ENCODE results near the gene RIMKLA.

Gene RIMKLA

DNA sequence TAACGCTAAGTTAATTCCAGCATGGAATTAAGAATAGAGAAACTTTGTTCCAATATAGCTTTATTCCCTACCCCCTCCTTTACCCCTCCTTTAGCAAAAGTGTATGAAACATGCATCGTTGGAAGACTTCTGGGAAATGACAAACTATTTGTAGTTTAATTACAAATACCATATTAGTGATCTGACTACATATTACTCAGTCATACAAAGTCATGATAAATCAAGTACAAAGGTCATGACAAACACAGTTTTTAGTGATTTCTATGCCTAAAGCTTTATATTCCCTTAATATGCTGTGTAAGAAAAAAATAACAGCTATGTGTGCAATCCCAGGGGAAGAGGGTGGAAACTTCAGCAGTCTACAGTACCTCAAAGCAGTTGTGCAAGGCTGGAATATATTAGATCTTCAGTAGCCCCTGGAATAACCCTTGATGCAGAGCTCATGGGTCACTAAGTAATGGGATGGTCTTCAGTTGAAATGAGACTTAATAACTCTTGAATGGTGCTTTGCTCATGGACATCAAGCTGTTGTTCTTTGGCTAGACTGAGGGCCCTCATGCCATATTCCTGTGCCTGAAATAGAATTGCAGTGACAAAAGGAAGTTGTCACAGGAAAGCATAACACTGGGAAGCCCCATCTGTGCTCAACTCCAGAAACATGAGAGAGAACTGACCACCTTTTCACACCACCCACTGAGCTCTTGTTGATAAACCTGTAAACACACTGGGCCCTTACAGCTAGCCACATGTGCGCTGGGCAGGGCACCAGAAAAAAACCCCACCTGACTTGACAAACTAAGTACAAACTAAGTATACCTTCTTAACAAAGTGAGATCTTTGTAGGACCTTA is 49.9 kb downstream of the RIMKLA start:
- no peak for DNase-seq

DNA sequence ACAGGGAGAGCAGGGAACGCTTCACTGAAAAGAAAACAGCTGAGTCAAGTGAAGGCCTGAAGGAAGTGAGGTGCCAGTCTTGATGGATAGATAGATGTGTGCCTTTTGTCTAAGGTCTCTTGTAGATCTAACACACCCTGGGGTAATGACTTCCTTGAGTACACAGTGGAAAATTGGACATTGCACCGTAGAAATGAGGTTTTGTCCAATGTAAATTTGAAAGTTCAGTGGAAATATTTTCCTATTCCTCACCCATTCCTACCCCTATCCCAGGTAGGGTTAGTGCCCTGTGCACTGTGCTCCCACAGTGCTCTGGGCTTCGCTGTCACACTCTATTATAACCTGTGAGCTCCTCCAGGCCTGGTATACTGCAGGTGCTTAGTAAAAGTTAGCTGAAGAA is 50.9 kb downstream of the RIMKLA start:
- no peak for DNase-seq

DNA sequence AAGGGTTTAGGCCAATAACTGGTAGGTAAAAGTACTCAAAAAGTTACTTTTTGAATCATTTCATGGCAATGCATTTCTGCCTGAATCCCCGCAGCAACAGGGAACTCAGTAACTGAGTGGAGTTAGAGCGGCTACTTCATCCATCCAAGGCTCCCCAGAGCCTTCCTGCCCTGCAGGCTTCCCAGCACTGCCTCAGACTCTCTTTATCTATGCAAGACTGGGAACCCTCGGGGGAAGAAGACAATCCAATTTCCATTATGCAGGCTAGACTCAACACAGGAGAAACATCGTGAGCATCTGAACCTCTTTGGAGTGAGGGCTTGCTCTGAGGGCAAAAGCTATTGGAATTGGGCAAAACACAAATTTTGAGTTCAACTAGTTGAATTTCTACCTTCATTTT is 52.1 kb downstream of the RIMKLA start:
- DNase-seq = no peak

DNA sequence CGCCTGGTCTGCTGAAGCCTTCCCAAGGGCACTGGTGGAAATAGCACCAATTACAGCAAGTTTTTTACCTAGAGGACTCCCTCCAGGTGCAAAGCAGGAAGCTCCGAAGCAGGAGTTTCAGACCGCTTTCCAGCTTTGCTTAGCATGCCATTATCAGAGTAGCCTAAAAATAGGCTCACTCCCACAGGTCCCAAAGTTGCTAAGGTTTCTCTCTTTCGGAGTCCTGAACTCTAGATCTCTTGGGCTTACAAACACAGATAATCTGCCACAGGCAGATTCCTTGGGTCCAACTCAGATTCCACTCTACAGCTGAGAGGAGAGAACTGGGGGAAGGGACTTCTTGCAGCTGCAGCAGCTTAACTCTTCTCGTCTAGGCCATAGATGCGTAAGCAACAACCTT is 52.8 kb downstream of the RIMKLA start:
- DNase-seq = no peak

DNA sequence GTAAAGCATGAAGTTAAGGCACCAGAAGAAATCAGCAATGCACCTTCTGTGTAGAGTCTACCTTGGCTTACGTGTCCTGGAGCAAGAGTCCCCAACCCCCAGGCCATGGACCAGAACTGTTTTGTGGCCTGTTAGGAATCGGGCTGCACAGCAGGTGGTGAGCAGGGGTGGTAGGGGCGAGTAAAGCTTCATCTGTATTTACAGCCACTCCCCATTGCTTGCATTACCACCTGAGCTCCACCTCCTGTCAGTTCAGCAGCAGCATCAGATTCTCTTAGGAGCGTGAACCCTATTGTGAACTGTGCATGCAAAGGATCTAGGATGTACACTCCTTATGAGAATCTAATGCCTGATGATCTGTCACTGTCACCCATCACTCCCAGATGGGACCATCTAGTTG is 53.7 kb downstream of the RIMKLA start:
- no peak for DNase-seq

DNA sequence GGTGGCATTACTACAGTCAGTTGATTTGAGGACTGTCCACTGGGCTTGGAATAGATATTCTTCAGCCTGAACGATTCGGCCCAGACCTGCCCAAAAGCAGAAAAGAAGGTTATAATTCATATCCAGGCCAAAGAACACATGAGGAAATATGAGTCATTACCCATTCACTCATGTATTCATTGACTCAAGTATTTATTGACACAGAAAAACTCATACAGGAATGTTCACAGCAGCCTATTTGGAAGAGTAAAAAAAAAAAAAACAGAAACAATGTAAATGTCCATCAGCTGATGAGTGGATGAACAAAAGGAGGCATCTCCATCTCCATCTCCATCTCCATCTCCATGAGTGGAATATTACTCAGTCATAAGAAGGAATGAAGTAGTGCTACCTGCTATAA is 59.3 kb downstream of the RIMKLA start:
- DNase-seq = no peak

DNA sequence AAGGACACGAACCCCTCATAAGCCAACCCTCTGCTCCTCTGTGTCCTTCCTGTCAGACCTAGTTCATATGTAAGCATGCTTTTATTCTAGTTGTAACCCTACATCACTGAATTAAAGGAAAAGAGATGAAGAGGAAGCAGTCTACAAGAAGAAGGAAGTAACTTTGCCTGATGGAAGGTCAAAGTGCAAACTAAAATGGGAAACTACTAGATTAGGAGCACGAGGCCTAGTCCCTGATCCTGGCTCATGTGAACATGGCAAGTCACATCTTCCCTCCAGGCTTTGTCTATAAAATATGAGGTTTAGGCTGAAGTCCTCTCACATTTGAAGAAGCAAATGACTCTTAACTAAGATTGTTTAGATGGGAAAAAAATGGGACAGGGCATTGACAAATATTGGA is 62.1 kb downstream of the RIMKLA start:
- DNase-seq = no peak

DNA sequence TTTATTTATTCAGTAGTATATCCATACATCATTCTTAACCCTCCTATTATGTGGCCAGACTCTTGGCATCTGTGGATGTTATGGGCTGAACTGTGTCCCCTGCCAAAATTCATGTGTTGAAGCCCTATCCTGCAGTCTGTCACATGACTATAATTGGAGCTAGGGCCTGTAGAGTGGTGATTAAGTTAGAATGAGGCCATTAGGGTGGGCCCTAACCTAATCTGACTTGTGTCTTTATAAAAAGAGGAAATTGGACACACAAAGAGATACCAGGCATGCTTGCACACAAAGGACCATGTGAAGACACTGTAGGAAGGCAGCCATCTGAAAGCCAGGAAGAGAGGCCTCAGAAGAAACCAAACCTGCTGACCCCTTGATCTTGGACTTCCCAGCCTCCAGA is 68.7 kb downstream of the RIMKLA start:
- DNase-seq = no peak

DNA sequence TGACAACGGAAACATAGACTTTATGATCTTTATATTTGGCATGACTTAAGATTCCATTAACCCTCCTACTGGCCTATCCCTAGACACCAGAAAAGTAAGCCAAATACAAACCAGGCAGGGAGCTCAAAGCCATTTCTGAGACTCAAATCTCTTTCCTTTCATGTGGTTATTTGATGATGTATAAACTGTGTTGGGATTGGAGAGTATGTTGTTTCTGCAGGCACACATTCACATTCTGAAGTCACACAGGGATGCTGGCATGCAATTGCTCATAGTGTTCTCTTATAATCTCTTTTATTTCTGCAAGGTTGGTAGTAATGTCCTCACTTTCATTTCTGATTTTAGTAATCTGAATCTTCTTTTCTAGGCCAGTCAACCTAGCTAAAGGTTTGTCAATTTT is 69.5 kb downstream of the RIMKLA start:
- no peak for DNase-seq

DNA sequence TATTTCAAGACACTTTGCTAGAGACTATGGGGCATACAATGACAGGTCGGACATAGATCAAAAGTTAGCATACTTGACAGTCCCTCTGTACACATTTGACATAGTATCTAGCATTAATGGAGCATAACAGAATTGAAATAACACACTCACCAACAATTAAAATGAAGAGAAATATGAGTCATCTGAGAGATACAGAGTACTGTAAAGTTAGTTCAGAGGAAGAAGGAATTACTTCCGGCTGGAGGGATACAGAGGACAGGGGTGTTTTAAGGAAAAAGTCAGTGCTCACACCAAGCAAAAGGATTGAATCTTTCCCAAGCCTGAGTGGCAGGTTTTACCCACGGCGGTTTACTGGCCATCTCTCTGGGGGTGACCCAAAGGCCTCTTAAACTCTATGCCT is 72.8 kb downstream of the RIMKLA start:
- DNase-seq = no peak

DNA sequence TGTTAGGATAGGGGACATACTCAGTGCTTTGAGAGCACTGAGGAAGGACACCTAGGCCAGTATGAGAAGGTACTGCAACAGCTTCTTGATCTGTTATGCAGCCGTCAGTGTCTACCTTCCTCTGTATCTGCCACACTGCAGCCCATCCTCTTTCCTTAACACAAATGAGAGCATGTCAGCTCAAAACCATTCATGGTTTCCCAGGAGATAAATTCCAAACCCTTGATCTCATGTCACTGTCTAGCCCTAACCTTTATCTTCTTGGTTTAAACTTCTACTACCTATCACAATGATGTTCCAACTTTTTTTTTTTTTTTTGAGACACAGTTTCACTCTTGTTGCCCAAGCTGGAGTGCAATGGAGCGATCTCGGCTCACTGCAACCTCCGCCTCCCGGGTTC is 73.8 kb downstream of the RIMKLA start:
- DNase-seq = no peak

DNA sequence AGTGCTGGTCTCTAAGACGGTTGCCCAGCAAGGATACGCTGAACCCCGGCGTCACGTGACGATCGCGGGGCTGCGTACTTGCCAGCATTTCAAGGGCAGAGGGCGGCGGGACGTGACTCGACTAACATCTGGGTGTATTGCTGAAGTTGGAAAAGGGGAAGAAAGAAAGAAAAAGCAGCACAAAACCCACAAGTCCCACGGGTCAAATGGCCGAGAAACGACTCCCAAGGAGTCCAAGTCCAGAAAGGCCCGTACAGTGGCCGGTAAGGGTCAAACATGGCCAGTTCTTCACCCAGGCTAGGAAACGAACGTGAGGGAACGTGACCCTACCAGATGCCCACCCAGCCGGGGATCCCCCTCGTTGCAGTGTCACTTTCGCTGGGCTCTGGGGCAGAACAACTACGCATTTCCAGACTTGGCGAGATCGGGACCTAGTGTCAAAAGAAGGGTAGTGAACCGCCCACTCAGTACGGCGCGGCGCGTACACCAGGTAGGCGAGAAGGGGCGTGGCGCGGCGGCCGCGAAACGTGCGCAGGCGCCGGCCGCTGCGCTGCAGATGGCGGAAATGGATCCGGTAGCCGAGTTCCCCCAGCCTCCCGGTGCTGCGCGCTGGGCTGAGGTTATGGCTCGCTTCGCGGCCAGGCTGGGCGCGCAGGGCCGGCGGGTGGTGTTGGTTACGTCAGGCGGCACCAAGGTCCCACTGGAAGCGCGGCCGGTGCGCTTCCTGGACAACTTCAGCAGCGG is 75.6 kb downstream of the RIMKLA start, which contains the start of the genes PPCS and ZMYND12:
TSS of gene PPCS (plus strand) at position 534 of the 744 bp plus-strand sequence. CDS start at position 557, 23 bp downstream.
TSS of gene ZMYND12 (minus strand) at position 13 of the 744 bp plus-strand sequence. CDS start 25 bp downstream, outside the sequence.
- DNase-seq = peak; percentile 98

DNA sequence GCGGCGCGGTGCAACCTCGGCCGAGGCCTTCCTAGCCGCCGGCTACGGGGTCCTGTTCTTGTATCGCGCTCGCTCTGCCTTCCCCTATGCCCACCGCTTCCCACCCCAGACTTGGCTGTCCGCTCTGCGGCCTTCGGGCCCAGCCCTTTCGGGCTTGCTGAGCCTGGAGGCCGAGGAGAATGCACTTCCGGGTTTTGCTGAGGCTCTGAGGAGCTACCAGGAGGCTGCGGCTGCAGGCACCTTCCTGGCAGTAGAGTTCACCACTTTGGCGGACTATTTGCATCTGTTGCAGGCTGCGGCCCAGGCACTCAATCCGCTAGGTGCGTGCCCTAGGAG is 76.1 kb downstream of the RIMKLA start:
- no peak for DNase-seq

DNA sequence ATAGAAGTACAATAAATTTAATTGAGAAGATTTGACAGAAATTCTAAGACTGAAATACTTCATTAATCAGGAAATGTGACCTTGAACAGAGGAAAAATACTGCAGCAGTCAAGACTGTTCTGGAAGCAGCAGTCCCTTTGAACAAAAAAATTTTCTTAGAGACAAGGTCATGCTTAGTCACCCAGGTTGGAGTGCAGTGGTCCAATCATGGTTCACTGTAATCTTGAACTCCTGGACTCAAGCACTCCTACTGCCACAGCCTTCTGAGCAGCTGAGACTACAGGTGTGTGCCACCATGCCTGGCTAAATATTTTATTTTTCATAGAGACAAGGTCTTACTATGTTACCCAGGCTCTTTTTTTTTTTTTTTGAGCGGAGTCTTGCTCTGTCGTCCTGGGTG is 80.6 kb downstream of the RIMKLA start:
- no peak for DNase-seq

DNA sequence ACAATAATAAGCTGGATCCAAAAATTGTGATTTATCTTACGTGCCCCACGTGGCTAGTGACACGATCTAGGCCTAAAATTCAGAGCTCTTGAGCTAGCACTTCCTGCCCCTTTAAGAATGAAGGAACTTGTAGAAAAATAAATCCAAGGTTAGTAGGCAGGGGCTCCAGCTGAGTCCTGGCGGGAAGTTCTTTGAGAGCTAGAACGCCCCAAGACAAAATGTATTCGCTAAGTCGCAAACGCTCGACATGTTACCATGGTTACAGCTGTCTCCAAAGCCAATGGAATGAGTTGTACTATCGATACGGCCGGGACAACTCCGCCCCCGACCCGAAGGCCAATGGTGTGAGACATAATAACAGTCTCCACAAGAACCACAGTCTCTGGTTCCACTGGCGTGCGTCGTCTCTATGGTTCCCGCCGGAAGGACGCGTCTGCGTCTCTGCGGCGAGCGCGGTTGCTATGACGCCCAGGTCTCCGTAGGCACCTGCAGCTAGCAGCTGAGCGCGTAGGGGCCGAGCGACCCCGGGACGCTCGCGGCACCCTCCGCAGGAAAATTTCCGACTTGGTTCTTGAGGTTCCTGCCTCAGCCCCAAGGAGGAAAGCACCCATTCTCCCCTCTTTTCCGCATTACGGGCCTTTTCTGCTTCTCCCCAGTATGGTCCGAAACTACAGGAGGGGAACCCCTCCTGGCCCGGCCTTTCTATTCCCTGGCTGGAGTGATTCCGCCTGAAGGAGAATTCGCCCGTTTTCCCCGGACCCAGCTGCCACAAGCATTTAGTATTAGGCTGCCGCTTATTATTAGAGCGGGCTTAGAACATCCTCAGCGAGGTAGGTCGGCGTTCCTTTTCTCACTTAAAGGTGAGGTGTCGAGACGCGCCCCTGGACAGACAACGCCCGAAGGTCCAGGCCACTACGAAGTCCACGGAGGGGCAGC is 82.5 kb downstream of the RIMKLA start, which contains the start of gene CCDC30:
TSS of gene CCDC30 (plus strand) at position 459 of the 936 bp plus-strand sequence. CDS start 17,266 bp downstream, outside the sequence.
- peak; percentile 94 for DNase-seq

DNA sequence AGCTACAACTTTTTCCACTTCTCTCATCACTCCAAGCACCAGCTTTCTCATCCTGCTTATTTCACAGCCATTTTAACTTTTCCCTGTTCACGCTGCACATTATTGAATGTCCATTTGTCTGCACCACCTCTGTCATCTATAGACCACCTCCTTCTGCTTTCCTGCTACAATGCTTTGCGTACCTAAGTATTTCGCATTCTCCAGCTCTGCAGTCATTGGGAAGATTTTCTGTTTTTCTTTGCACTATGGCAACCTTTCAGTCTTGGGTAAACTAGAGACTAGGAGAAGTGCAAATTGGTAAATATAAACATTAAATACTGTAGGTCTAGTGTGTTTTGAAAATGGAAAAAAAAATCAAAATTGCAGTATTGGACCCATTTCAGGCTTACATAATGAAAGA is 83.3 kb downstream of the RIMKLA start:
- no peak for DNase-seq

DNA sequence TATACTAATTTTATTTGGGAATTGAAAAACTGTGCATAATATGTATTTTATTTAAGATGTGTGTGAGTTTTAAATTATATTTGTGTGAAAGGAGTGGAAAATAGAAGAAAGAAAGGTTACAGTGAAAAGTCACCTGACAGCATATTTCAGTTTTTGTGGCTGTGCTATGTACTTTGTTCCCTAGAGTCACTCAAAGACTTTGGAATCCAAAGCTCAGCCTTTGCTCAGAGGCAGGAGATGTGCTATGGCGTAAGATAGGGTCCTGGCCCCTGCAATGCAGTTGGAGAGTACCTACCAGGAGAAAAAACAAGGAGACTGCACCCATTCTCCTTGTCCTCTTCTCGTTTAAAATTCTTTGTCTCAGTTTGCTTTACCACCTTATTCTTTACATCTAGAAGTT is 85.4 kb downstream of the RIMKLA start:
- no peak for DNase-seq

DNA sequence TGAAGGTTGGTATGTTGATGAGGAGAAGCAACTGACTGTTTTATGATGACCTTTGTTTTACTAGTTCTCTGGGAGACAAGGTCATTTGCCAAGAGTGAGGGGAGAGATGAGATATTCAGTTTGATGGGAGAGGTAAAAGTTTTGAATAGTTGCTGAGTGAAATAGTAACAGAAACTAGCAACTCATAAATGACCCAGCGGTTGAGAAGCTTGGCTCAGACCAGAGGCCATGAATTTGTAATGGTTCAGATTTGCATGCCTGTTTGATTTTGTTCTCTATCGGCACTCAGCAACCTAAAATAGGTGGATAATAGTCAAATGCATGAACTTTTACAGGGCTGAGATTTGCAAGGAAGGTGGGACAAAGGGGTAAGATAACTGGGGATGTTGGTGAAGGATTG is 89.1 kb downstream of the RIMKLA start:
- DNase-seq = no peak
